Measurements from ENCODE around the gene UNKL.
"Not testable (repeated sequence)": the region's sequence is repeated elsewhere in the genome, so short reads cannot be mapped to it uniquely, and the experiment has no call there.

Gene UNKL

GRCh38 chr16:1328136-1328535 is 86.4 kb downstream of the UNKL start:
- not testable (repeated sequence) for H3K9ac ChIP-seq (ENCODE audit: low read depth, low read length); H3K27ac ChIP-seq (ENCODE audit: low read length); H3K4me1 ChIP-seq (ENCODE audit: insufficient read depth, low read length); H3K9me3 ChIP-seq (ENCODE audit: insufficient read depth, low read depth, low read length); H3K4me3 ChIP-seq (ENCODE audit: low read length)
- Histone ChIP-seq H3K27me3 (ENCODE audit: insufficient read depth, low read length) (peaks cover 20% of the 10 kb centered on the region), H3K36me3 (ENCODE audit: insufficient read depth, low read depth, low read length) (peaks cover 20% of the 10 kb centered on the region)

- Histone ChIP-seq H3K4me3 (ENCODE audit: low read length) (no peak overlapping the region), H3K36me3 (ENCODE audit: insufficient read depth, low read depth, low read length) (peaks cover 22% of the 10 kb centered on the region), H3K9me3 (ENCODE audit: insufficient read depth, low read depth, low read length) (peaks cover 6% of the 10 kb centered on the region; the same call in 1 of the 2 replicates), H3K9ac (ENCODE audit: low read depth, low read length) (no peak overlapping the region), H3K27ac (ENCODE audit: low read length) (no peak overlapping the region), H3K27me3 (ENCODE audit: insufficient read depth, low read length) (peaks cover 15% of the 10 kb centered on the region), H3K4me1 (ENCODE audit: insufficient read depth, low read length) (peaks cover 5% of the 10 kb centered on the region; the same call in 1 of the 2 replicates)
Observed at GRCh38 chr16:1327619-1327947, 86.9 kb downstream of the UNKL start.

GRCh38 chr16:1326946-1327618 is 87.4 kb downstream of the UNKL start:
- Histone ChIP-seq H3K9me3 (ENCODE audit: insufficient read depth, low read depth, low read length) (peaks cover 6% of the 10 kb centered on the region; the same call in 1 of the 2 replicates), H3K27ac (ENCODE audit: low read length) (no peak overlapping the region), H3K4me3 (ENCODE audit: low read length) (no peak overlapping the region), H3K36me3 (ENCODE audit: insufficient read depth, low read depth, low read length) (peaks cover 26% of the 10 kb centered on the region), H3K27me3 (ENCODE audit: insufficient read depth, low read length) (peaks cover 10% of the 10 kb centered on the region), H3K9ac (ENCODE audit: low read depth, low read length) (no peak overlapping the region), H3K4me1 (ENCODE audit: insufficient read depth, low read length) (peaks cover 2% of the 10 kb centered on the region; the same call in 1 of the 2 replicates)

- Histone ChIP-seq H3K4me3 (ENCODE audit: low read length) (no peak overlapping the region), H3K36me3 (ENCODE audit: insufficient read depth, low read depth, low read length) (peaks cover 32% of the 10 kb centered on the region), H3K9ac (ENCODE audit: low read depth, low read length) (no peak overlapping the region), H3K27me3 (ENCODE audit: insufficient read depth, low read length) (peaks cover 3% of the 10 kb centered on the region; the same call in 1 of the 2 replicates), H3K27ac (ENCODE audit: low read length) (no peak overlapping the region), H3K9me3 (ENCODE audit: insufficient read depth, low read depth, low read length) (peaks cover 6% of the 10 kb centered on the region; the same call in 1 of the 2 replicates), H3K4me1 (ENCODE audit: insufficient read depth, low read length) (no peaks in the 10 kb centered on the region)
Observed at GRCh38 chr16:1326391-1326790, 88.1 kb downstream of the UNKL start.

- no peaks in the 10 kb centered on the region for H3K27me3 ChIP-seq (ENCODE audit: insufficient read depth, low read length)
- H3K9ac ChIP-seq (ENCODE audit: low read depth, low read length) = no peak overlapping the region
- H3K9me3 ChIP-seq (ENCODE audit: insufficient read depth, low read depth, low read length) = peaks cover 6% of the 10 kb centered on the region; the same call in 1 of the 2 replicates
- no peak overlapping the region for H3K4me3 ChIP-seq (ENCODE audit: low read length)
- H3K4me1 ChIP-seq (ENCODE audit: insufficient read depth, low read length) = no peaks in the 10 kb centered on the region
- no peak overlapping the region for H3K27ac ChIP-seq (ENCODE audit: low read length)
- H3K36me3 ChIP-seq (ENCODE audit: insufficient read depth, low read depth, low read length) = peaks cover 38% of the 10 kb centered on the region
Observed at GRCh38 chr16:1325673-1326371, 88.7 kb downstream of the UNKL start.

GRCh38 chr16:1325261-1325660 is 89.2 kb downstream of the UNKL start:
- Histone ChIP-seq H3K9me3 (ENCODE audit: insufficient read depth, low read depth, low read length) (peaks cover 4% of the 10 kb centered on the region; the same call in 1 of the 2 replicates), H3K4me3 (ENCODE audit: low read length) (no peak overlapping the region), H3K27ac (ENCODE audit: low read length) (no peak overlapping the region), H3K36me3 (ENCODE audit: insufficient read depth, low read depth, low read length) (peaks cover 43% of the 10 kb centered on the region), H3K4me1 (ENCODE audit: insufficient read depth, low read length) (no peaks in the 10 kb centered on the region), H3K9ac (ENCODE audit: low read depth, low read length) (no peak overlapping the region), H3K27me3 (ENCODE audit: insufficient read depth, low read length) (no peaks in the 10 kb centered on the region)

- Histone ChIP-seq H3K9ac (ENCODE audit: low read depth, low read length) (no peak overlapping the region), H3K4me1 (ENCODE audit: insufficient read depth, low read length) (no peaks in the 10 kb centered on the region), H3K9me3 (ENCODE audit: insufficient read depth, low read depth, low read length) (no peaks in the 10 kb centered on the region), H3K27ac (ENCODE audit: low read length) (no peak overlapping the region), H3K4me3 (ENCODE audit: low read length) (no peak overlapping the region), H3K27me3 (ENCODE audit: insufficient read depth, low read length) (no peaks in the 10 kb centered on the region), H3K36me3 (ENCODE audit: insufficient read depth, low read depth, low read length) (peaks cover 52% of the 10 kb centered on the region)
Observed at GRCh38 chr16:1324286-1324826, 90.1 kb downstream of the UNKL start.

- no peak overlapping the region for H3K27ac ChIP-seq (ENCODE audit: low read length)
- H3K27me3 ChIP-seq (ENCODE audit: insufficient read depth, low read length) = no peaks in the 10 kb centered on the region
- H3K4me1 ChIP-seq (ENCODE audit: insufficient read depth, low read length) = no peaks in the 10 kb centered on the region
- no peak overlapping the region for H3K4me3 ChIP-seq (ENCODE audit: low read length)
- H3K9ac ChIP-seq (ENCODE audit: low read depth, low read length) = no peak overlapping the region
- peaks cover 60% of the 10 kb centered on the region for H3K36me3 ChIP-seq (ENCODE audit: insufficient read depth, low read depth, low read length)
- no peaks in the 10 kb centered on the region for H3K9me3 ChIP-seq (ENCODE audit: insufficient read depth, low read depth, low read length)
Observed at GRCh38 chr16:1323296-1324239, 90.9 kb downstream of the UNKL start.

GRCh38 chr16:1322407-1322806 is 92.1 kb downstream of the UNKL start:
- no peaks in the 10 kb centered on the region for H3K9me3 ChIP-seq (ENCODE audit: insufficient read depth, low read depth, low read length)
- no peaks in the 10 kb centered on the region for H3K27me3 ChIP-seq (ENCODE audit: insufficient read depth, low read length)
- no peak overlapping the region for H3K9ac ChIP-seq (ENCODE audit: low read depth, low read length)
- H3K4me3 ChIP-seq (ENCODE audit: low read length) = no peak overlapping the region
- peaks cover 72% of the 10 kb centered on the region for H3K36me3 ChIP-seq (ENCODE audit: insufficient read depth, low read depth, low read length)
- H3K4me1 ChIP-seq (ENCODE audit: insufficient read depth, low read length) = no peaks in the 10 kb centered on the region
- no peak overlapping the region for H3K27ac ChIP-seq (ENCODE audit: low read length)

- Histone ChIP-seq H3K4me1 (ENCODE audit: insufficient read depth, low read length) (no peaks in the 10 kb centered on the region), H3K4me3 (ENCODE audit: low read length) (no peak overlapping the region), H3K9me3 (ENCODE audit: insufficient read depth, low read depth, low read length) (no peaks in the 10 kb centered on the region), H3K27ac (ENCODE audit: low read length) (no peak overlapping the region), H3K9ac (ENCODE audit: low read depth, low read length) (no peak overlapping the region), H3K36me3 (ENCODE audit: insufficient read depth, low read depth, low read length) (peaks cover 88% of the 10 kb centered on the region), H3K27me3 (ENCODE audit: insufficient read depth, low read length) (no peaks in the 10 kb centered on the region)
Observed at GRCh38 chr16:1320658-1321240, 93.8 kb downstream of the UNKL start.

GRCh38 chr16:1320097-1320496 is 94.4 kb downstream of the UNKL start:
- Histone ChIP-seq H3K27me3 (ENCODE audit: insufficient read depth, low read length) (no peaks in the 10 kb centered on the region), H3K9ac (ENCODE audit: low read depth, low read length) (no peak overlapping the region), H3K27ac (ENCODE audit: low read length) (no peak overlapping the region), H3K36me3 (ENCODE audit: insufficient read depth, low read depth, low read length) (peaks cover 94% of the 10 kb centered on the region), H3K4me3 (ENCODE audit: low read length) (no peak overlapping the region), H3K4me1 (ENCODE audit: insufficient read depth, low read length) (no peaks in the 10 kb centered on the region), H3K9me3 (ENCODE audit: insufficient read depth, low read depth, low read length) (no peaks in the 10 kb centered on the region)

Measured in iPS-20b (cell line).